ENCODE data around the gene THAP3. TPM values are rescaled to one million over a fixed set of nuclear protein-coding genes. Genes with fewer than 3 reads are reported as not detected.

Gene THAP3
- total and polyA plus RNA-seq, 2 of the 8 experiments (the other 6 are each of a cell fraction or from before 2014, with no cell fraction given): 8.2 to 15.3 TPM

GRCh38 chr1:6596886-6597776 lies 27.5 kb upstream of the THAP3 start (continued):
- TF ChIP-seq MAX (IDR thresholded peaks at IDR 0.05) (no peak), CHD1 (IDR thresholded peaks at IDR 0.05; ENCODE audit: low read depth, low read length) (no peak), ASH2L (IDR thresholded peaks at IDR 0.05; ENCODE audit: low read length) (no peak), GTF2F1 (IDR thresholded peaks at IDR 0.05; ENCODE audit: borderline replicate concordance, low read depth, low read length) (no peak), BACH1 (IDR thresholded peaks at IDR 0.05; ENCODE audit: low read length) (no peak), TEAD4 (IDR thresholded peaks at IDR 0.05; ENCODE audit: low read depth, low read length) (no peak), CHD7 (IDR thresholded peaks at IDR 0.05; ENCODE audit: insufficient replicate concordance, low read length) (no peak), EGR1 (IDR thresholded peaks at IDR 0.05; ENCODE audit: borderline replicate concordance, low read depth, low read length) (no peak)

Data from H1 (cell line).